SK-N-MC (cell line): ENCODE data around the gene UGT1A6.

Experiments used
- DNase-seq: peaks from one replicate; pipeline ENCODE4 v3.0.0-alpha.2; 2011; ENCODE audit warnings: low read depth, low spot score
- H3K27ac ChIP-seq: fragments of 200-600 bp; sonication (generic); 2 replicates; pipeline ENCODE4 v1.5.1; 2016; ENCODE audit warnings: mixed run types
- H3K36me3 ChIP-seq: fragments of 200-600 bp; sonication (generic); 2 replicates; pipeline ENCODE4 v1.6.1; 2017; ENCODE audit warnings: antibody characterized with exemption, low read length, mixed read lengths; ENCODE audit not compliant: insufficient read depth
- H3K4me3 ChIP-seq: fragments of 200-600 bp; sonication (generic); 2 replicates; pipeline ENCODE4 v1.5.1; 2016
- H3K9ac ChIP-seq: fragments of 200-600 bp; sonication (generic); 2 replicates; pipeline ENCODE4 v1.8.0; 2017; ENCODE audit warnings: mixed run types, mixed read lengths; ENCODE audit not compliant: insufficient read length
- H3K9me3 ChIP-seq: fragments of 200-600 bp; sonication (generic); 2 replicates; pipeline ENCODE4 v1.6.1; 2017; ENCODE audit warnings: low read depth, mild to moderate bottlenecking, antibody characterized with exemption, low read length, moderate library complexity, mixed read lengths
- EZH2 ChIP-seq: fragments of 200-600 bp; sonication (generic); IDR thresholded peaks from one replicate; pipeline ENCODE4 v1.6.1; 2017; ENCODE audit warnings: antibody characterized with exemption
- FOXP2 ChIP-seq: optimal IDR thresholded peaks from 2 replicates; pipeline ENCODE3; 2011; ENCODE audit warnings: mild to moderate bottlenecking, moderate library complexity; ENCODE audit not compliant: insufficient read depth; ENCODE audit errors: extremely low read length, control extremely low read depth
- POLR2AphosphoS5 ChIP-seq: IDR thresholded peaks from 2 replicates; pipeline ENCODE4 v1.6.1; 2012; ENCODE audit warnings: mild to moderate bottlenecking, low read depth, low read length, borderline replicate concordance

Gene UGT1A6

GRCh38 chr2:233679196-233679595 is 13.5 kb upstream of the UGT1A6 start:
- H3K36me3 ChIP-seq, result no peaks in the 10 kb centered on the region
- no peak overlapping the region for H3K9ac ChIP-seq
- no peaks in the 10 kb centered on the region for H3K9me3 ChIP-seq
- no peak overlapping the region for H3K27ac ChIP-seq
- DNase-seq, result no peak
- H3K4me3 ChIP-seq, result no peak overlapping the region
- TF ChIP-seq EZH2, result no peak
- TF ChIP-seq POLR2AphosphoS5, result no peak

GRCh38 chr2:233680361-233681045 is 12.2 kb upstream of the UGT1A6 start:
- H3K27ac ChIP-seq, result no peak overlapping the region
- H3K9me3 ChIP-seq, result no peaks in the 10 kb centered on the region
- DNase-seq, result no peak
- no peak overlapping the region for H3K9ac ChIP-seq
- H3K36me3 ChIP-seq, result no peaks in the 10 kb centered on the region
- no peak overlapping the region for H3K4me3 ChIP-seq
- TF ChIP-seq EZH2 (no peak), FOXP2 (no peak), POLR2AphosphoS5 (no peak)

GRCh38 chr2:233681521-233682099 is 11.1 kb upstream of the UGT1A6 start, which contains the start of gene UGT1A7:
Gene UGT1A7 (plus strand): TSS chr2:233681901. CDS start chr2:233681938, 37 bp downstream.
- H3K9ac ChIP-seq, result no peak within 1 kb of the TSS
- DNase-seq, result no peak
- H3K27ac ChIP-seq, result no peak within 1 kb of the TSS
- H3K4me3 ChIP-seq, result no peak within 1 kb of the TSS
- TF ChIP-seq FOXP2 (no peak), POLR2AphosphoS5 (no peak)
- no peaks in the 10 kb centered on the region for H3K9me3 ChIP-seq
- no peaks in the 10 kb centered on the region for H3K36me3 ChIP-seq

GRCh38 chr2:233684640-233685039 is 8.1 kb upstream of the UGT1A6 start:
- no peaks in the 10 kb centered on the region for H3K9me3 ChIP-seq
- no peak overlapping the region for H3K9ac ChIP-seq
- TF ChIP-seq POLR2AphosphoS5, result no peak
- no peak for TF ChIP-seq FOXP2
- no peak for TF ChIP-seq EZH2
- H3K27ac ChIP-seq, result no peak overlapping the region
- no peak for DNase-seq
- no peak overlapping the region for H3K4me3 ChIP-seq
- H3K36me3 ChIP-seq, result no peaks in the 10 kb centered on the region

GRCh38 chr2:233686928-233687327 is 5.8 kb upstream of the UGT1A6 start:
- H3K9me3 ChIP-seq, result no peaks in the 10 kb centered on the region
- TF ChIP-seq POLR2AphosphoS5 (no peak), EZH2 (no peak), FOXP2 (no peak)
- no peak overlapping the region for H3K27ac ChIP-seq
- H3K4me3 ChIP-seq, result no peak overlapping the region
- no peak overlapping the region for H3K9ac ChIP-seq
- no peak for DNase-seq
- no peaks in the 10 kb centered on the region for H3K36me3 ChIP-seq

- Histone ChIP-seq H3K9ac (no peak overlapping the region), H3K9me3 (no peaks in the 10 kb centered on the region), H3K27ac (no peak overlapping the region), H3K36me3 (no peaks in the 10 kb centered on the region), H3K4me3 (no peak overlapping the region)
- no peak for DNase-seq
- TF ChIP-seq POLR2AphosphoS5 (no peak), FOXP2 (no peak), EZH2 (no peak)
These were observed 4.3 kb upstream of the UGT1A6 start for GRCh38 chr2:233688341-233688740.

- no peaks in the 10 kb centered on the region for H3K36me3 ChIP-seq
- H3K9ac ChIP-seq, result no peak overlapping the region
- H3K27ac ChIP-seq, result no peak overlapping the region
- no peak for DNase-seq
- no peaks in the 10 kb centered on the region for H3K9me3 ChIP-seq
- TF ChIP-seq POLR2AphosphoS5, result no peak
- TF ChIP-seq FOXP2, result no peak
- TF ChIP-seq EZH2, result no peak
- no peak overlapping the region for H3K4me3 ChIP-seq
These were observed 3.7 kb upstream of the UGT1A6 start for GRCh38 chr2:233689031-233689430.

GRCh38 chr2:233689501-233689900 is 3.2 kb upstream of the UGT1A6 start:
- DNase-seq, result no peak
- Histone ChIP-seq H3K4me3 (no peak overlapping the region), H3K9ac (no peak overlapping the region), H3K36me3 (no peaks in the 10 kb centered on the region), H3K9me3 (no peaks in the 10 kb centered on the region), H3K27ac (no peak overlapping the region)
- TF ChIP-seq EZH2 (no peak), FOXP2 (no peak), POLR2AphosphoS5 (no peak)
